Neuronal stem cell (in vitro differentiated cells): ENCODE results near the gene CDK17.

Source experiments
- DNase-seq: peaks from one replicate; pipeline ENCODE4 v3.0.0-alpha.2; 2013; ENCODE audit warnings: low spot score
- H2AFZ ChIP-seq: one replicate; pipeline ENCODE4 v1.6.1; 2013; ENCODE audit warnings: mild to moderate bottlenecking, low read length, inconsistent platforms
- H2AK5ac ChIP-seq: 2 replicates; pipeline ENCODE4 v1.6.1; 2013; ENCODE audit warnings: low read depth, mild to moderate bottlenecking, inconsistent platforms, low read length, moderate library complexity, mixed read lengths
- H2BK120ac ChIP-seq: 2 replicates; pipeline ENCODE4 v1.6.1; 2013; ENCODE audit warnings: low read depth, mild to moderate bottlenecking, inconsistent platforms, low read length, moderate library complexity, mixed read lengths
- H2BK12ac ChIP-seq: one replicate; pipeline ENCODE4 v1.6.1; 2013; ENCODE audit warnings: low read length, inconsistent platforms
- H2BK15ac ChIP-seq: 2 replicates; pipeline ENCODE4 v1.6.1; 2013; ENCODE audit warnings: mild to moderate bottlenecking, low read length, inconsistent platforms, mixed read lengths
- H2BK5ac ChIP-seq: one replicate; pipeline ENCODE4 v1.6.1; 2013; ENCODE audit warnings: inconsistent platforms, mild to moderate bottlenecking, low read length, moderate library complexity
- H3K14ac ChIP-seq: one replicate; pipeline ENCODE4 v1.6.1; 2013; ENCODE audit warnings: low read length, inconsistent platforms
- H3K18ac ChIP-seq: 2 replicates; pipeline ENCODE4 v1.6.1; 2013; ENCODE audit warnings: low read length, inconsistent platforms
- H3K23ac ChIP-seq: 2 replicates; pipeline ENCODE4 v1.6.1; 2013; ENCODE audit warnings: low read depth, mild to moderate bottlenecking, mixed read lengths, low read length, inconsistent platforms; ENCODE audit not compliant: poor library complexity
- H3K27ac ChIP-seq: replicated peaks from 3 replicates; pipeline ENCODE4 v1.5.1; 2013; ENCODE audit warnings: low read length, inconsistent platforms
- H3K27me3 ChIP-seq, 3 experiments: 2 replicates each; pipeline ENCODE4 v1.6.1; 2013; ENCODE audit warnings: low read length in 3 of 3, mild to moderate bottlenecking in 2 of 3, inconsistent platforms in 1 of 3, low read depth in 1 of 3, mixed read lengths in 1 of 3, moderate library complexity in 1 of 3; ENCODE audit not compliant: control insufficient read depth in 3 of 3, insufficient read depth in 3 of 3
- H3K36me3 ChIP-seq, 2 donors: replicated peaks in 1 of 2; 2 replicates each; pipeline ENCODE4 v1.6.1; 2013; ENCODE audit warnings: low read length in 2 of 2; ENCODE audit not compliant: control insufficient read depth in 2 of 2, insufficient read depth in 2 of 2
- H3K4ac ChIP-seq: 2 replicates; pipeline ENCODE4 v1.6.1; 2013; ENCODE audit warnings: inconsistent platforms, mild to moderate bottlenecking, low read length, moderate library complexity
- H3K4me1 ChIP-seq, 2 donors: 1 replicate in 1 of 2; 2 replicates in 1 of 2; pipeline ENCODE4 v1.6.1; 2013; ENCODE audit warnings: low read length in 2 of 2, low read depth in 1 of 2; ENCODE audit not compliant: control insufficient read depth in 2 of 2, insufficient read depth in 1 of 2
- H3K4me2 ChIP-seq: one replicate; pipeline ENCODE4 v1.6.1; 2013; ENCODE audit warnings: mild to moderate bottlenecking, low read length, inconsistent platforms; ENCODE audit not compliant: insufficient read depth, poor library complexity, severe bottlenecking
- H3K4me3 ChIP-seq, 2 donors: 2 replicates each; pipeline ENCODE4 v1.5.1; 2013; ENCODE audit warnings: low read length in 2 of 2, mild to moderate bottlenecking in 2 of 2, inconsistent platforms in 1 of 2, moderate library complexity in 1 of 2
- H3K79me1 ChIP-seq: one replicate; pipeline ENCODE4 v1.6.1; 2013; ENCODE audit warnings: low read depth, mild to moderate bottlenecking, inconsistent platforms, low read length, moderate library complexity
- H3K9ac ChIP-seq: one replicate; pipeline ENCODE4 v1.6.1; 2013; ENCODE audit warnings: mild to moderate bottlenecking, low read depth, low read length, inconsistent platforms; ENCODE audit not compliant: poor library complexity
- H3K9me3 ChIP-seq, 2 donors: replicated peaks in 1 of 2; 2 replicates each; pipeline versions ENCODE3 to v1.6.1; 2013; ENCODE audit warnings: low read length in 2 of 2, mild to moderate bottlenecking in 2 of 2, inconsistent platforms in 1 of 2, low read depth in 1 of 2, mixed read lengths in 1 of 2, moderate library complexity in 1 of 2; ENCODE audit not compliant: control insufficient read depth in 2 of 2, insufficient read depth in 1 of 2
- H4K8ac ChIP-seq: one replicate; pipeline ENCODE4 v1.6.1; 2013; ENCODE audit warnings: low read depth, mild to moderate bottlenecking, inconsistent platforms, low read length, moderate library complexity
- H4K91ac ChIP-seq: one replicate; pipeline ENCODE4 v1.6.1; 2013; ENCODE audit warnings: low read length, low read depth, mild to moderate bottlenecking, inconsistent platforms; ENCODE audit not compliant: poor library complexity
- WGBS, 2 donors: extraction: QIAGEN DNeasy Blood & Tissue Kit; methylation state at CpG; one replicate each; pipeline ENCODE4 v1.1.7; 2013; ENCODE audit warnings: missing lambda C conversion rate in 2 of 2, mixed read lengths in 1 of 2; ENCODE audit not compliant: insufficient read length in 2 of 2, insufficient replicate concordance in 1 of 2; ENCODE audit errors: extremely low coverage in 2 of 2; 5-methylcytosine and 5-hydroxymethylcytosine counted together

The CDK17 gene

DNA sequence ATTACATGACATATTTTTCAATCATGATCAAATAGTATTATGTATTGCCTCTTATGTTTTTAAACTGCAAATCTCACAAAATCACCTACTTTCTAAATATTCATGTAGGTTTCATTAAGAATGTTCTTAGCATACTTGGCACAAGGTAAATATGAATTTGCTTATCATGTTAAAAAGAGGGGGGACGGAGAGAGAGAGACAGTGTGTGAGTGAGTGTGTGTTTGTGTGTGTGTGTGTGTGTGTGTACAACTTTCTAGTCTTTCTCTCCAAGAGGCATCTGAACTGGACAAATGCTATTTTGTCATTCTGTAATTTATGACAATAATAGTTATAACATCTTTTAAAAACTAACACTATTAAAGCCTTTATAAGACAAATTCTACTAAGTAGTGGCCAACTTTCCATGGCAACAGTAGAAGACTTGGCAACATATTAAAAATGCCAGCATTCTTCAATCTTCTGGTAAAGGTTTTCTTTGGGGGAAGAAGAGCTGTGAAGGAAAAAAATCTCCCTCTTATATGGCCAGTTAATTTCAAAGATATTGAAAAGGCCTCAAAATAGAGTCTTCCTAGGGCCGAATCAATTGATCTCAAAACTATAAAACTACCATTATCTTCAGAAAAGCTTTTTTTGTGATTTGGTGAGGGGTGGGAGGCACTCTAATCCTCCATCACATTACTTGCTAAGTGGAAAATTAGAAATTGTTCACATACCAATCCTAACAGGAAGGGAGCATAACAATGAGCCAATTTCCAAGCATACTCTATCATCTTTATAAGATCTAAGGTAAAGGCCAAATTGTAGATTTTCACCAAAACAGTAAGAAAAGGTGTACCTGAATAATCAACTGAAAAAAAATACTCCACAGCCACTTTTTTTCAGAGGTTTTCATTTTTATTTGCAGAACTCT, 28.2 kb downstream of the CDK17 start:
- H2BK120ac ChIP-seq = no peak overlapping the region
- peaks cover 0 to 2% of the 10 kb centered on the region in 2 donors for H3K9me3 ChIP-seq
- no peak overlapping the region for H4K91ac ChIP-seq
- no peak overlapping the region for H4K8ac ChIP-seq
- no peaks in the 10 kb centered on the region for H3K79me1 ChIP-seq
- H3K4me3 ChIP-seq = no peak overlapping the region
- no peak overlapping the region for H3K14ac ChIP-seq
- no peak overlapping the region for H3K4me2 ChIP-seq
- H3K36me3 ChIP-seq = no peaks in the 10 kb centered on the region
- H3K23ac ChIP-seq = no peak overlapping the region
- H3K4ac ChIP-seq = no peak overlapping the region
- H2AK5ac ChIP-seq = no peak overlapping the region
- no peak overlapping the region for H2BK12ac ChIP-seq
- H3K18ac ChIP-seq = no peak overlapping the region
- H3K4me1 ChIP-seq = peaks cover 0 to 8% of the 10 kb centered on the region in 2 donors
- no peak overlapping the region for H2BK15ac ChIP-seq
- WGBS, 2 donors = no CpG with 5 or more reads among the region's 2 CpGs
- no peak overlapping the region for H3K9ac ChIP-seq
- DNase-seq = no peak
- H3K27me3 ChIP-seq = no peaks in the 10 kb centered on the region
- no peak overlapping the region for H3K27ac ChIP-seq
- H2BK5ac ChIP-seq = no peak overlapping the region
- no peak overlapping the region for H2AFZ ChIP-seq

DNA sequence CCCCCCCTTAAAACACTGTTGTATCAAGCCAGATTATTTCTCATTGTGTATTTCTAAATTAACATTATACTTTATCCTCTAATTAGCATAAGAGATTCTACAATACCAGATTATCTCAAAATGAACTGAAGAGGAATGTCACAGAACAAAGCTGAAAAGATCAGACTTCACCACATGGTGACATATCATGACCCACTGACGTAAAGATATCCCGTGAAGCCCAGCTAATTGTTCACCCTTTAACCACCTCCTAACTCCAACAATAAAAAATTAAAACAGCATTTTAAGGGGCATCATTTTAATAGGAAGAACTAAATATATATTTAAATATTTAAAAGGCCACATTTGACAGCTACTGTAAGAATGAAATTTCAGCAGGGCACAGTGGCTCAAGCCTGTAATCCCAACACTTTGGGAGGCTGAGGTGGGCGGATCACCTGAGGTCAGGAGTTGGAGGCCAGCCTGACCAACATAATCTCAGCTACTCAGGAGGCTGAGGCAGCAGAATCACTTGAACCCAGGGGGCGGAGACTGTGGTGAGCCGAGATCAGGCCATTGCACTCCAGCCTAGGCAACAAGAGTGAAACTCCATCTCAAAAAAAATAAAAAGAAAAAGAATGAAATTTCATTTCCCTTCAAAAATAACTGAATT, 29.0 kb downstream of the CDK17 start:
- no peak overlapping the region for H3K18ac ChIP-seq

DNA sequence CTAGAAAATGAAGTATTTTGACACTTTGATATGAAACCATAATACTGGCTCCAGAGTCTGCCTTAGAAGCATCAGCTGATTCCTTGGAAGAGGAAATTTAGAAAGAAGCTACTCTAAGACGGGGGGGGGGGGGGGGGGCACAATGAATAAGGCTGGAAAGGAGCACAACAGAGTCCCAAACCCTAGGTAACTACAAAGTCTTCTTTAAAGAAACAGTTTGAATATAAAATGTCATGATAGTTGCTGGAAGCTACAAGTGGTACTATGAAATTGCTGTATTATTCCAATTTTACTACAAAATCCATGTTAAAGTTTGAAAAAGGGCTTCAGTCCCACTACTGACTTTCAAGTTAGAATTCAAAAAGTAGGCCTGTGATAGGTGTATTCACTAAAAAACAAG, 31.6 kb downstream of the CDK17 start:
- H3K4ac ChIP-seq = no peak overlapping the region
- no peak overlapping the region for H3K4me2 ChIP-seq
- no peak overlapping the region for H3K9ac ChIP-seq
- no peaks in the 10 kb centered on the region for H3K27me3 ChIP-seq
- no peak overlapping the region for H2BK12ac ChIP-seq
- peaks cover 0 to 6% of the 10 kb centered on the region in 2 donors for H3K9me3 ChIP-seq
- H3K14ac ChIP-seq = no peak overlapping the region
- WGBS, 2 donors = no CpG with 5 or more reads among the region's 1 CpG
- H2BK5ac ChIP-seq = no peak overlapping the region
- no peak overlapping the region for H2BK15ac ChIP-seq
- no peak overlapping the region for H4K91ac ChIP-seq
- H2AK5ac ChIP-seq = no peak overlapping the region
- no peak overlapping the region for H2AFZ ChIP-seq
- H3K18ac ChIP-seq = no peak overlapping the region
- H2BK120ac ChIP-seq = no peak overlapping the region
- H3K27ac ChIP-seq = no peak overlapping the region
- peaks cover 0 to 8% of the 10 kb centered on the region in 2 donors for H3K4me1 ChIP-seq
- no peak overlapping the region for H4K8ac ChIP-seq
- no peaks in the 10 kb centered on the region for H3K79me1 ChIP-seq
- H3K4me3 ChIP-seq = no peak overlapping the region
- no peaks in the 10 kb centered on the region for H3K36me3 ChIP-seq
- no peak overlapping the region for H3K23ac ChIP-seq
- no peak for DNase-seq

More for the DNA sequence above, 29.0 kb downstream of the CDK17 start:
- Histone ChIP-seq H2BK12ac (no peak overlapping the region), H3K79me1 (no peaks in the 10 kb centered on the region), H3K4me1 (peaks cover 0 to 8% of the 10 kb centered on the region in 2 donors), H2BK15ac (no peak overlapping the region), H3K4ac (no peak overlapping the region), H3K4me2 (no peak overlapping the region), H3K27ac (no peak overlapping the region), H3K36me3 (no peaks in the 10 kb centered on the region), H4K91ac (no peak overlapping the region), H3K4me3 (no peak overlapping the region), H3K9me3 (peaks cover 0 to 2% of the 10 kb centered on the region in 2 donors), H2BK120ac (no peak overlapping the region), H2BK5ac (no peak overlapping the region), H4K8ac (no peak overlapping the region), H3K27me3 (no peaks in the 10 kb centered on the region), H3K9ac (no peak overlapping the region), H2AFZ (no peak overlapping the region), H3K14ac (no peak overlapping the region), H2AK5ac (no peak overlapping the region), H3K23ac (no peak overlapping the region)
- WGBS, 2 donors = no CpG with 5 or more reads among the region's 5 CpGs
- no peak for DNase-seq

DNA sequence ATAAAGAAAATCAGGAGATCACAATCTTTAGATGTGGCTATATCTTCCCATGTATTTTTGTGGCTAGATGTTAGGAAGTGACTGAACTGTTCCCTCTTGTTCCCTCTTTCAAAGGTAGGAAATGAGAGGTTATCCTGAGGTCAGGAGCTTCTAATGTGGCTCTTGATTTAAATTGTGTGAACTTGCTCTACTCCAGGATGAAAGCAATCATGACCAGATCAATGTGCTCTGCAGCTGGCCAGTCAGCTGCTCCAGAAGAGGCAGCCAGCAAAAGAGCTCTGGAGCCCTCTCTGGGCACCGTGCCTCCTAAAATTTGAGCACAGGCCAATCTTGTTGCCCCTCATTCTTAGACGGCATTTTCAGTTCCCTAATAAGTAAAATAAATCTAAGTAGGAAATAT, 32.0 kb downstream of the CDK17 start:
- Histone ChIP-seq H3K79me1 (no peaks in the 10 kb centered on the region), H3K14ac (no peak overlapping the region), H3K18ac (no peak overlapping the region), H3K27ac (no peak overlapping the region), H3K36me3 (no peaks in the 10 kb centered on the region), H2AK5ac (no peak overlapping the region), H4K91ac (no peak overlapping the region), H2BK120ac (no peak overlapping the region), H2BK15ac (no peak overlapping the region), H3K27me3 (no peaks in the 10 kb centered on the region), H3K4me3 (no peak overlapping the region), H3K23ac (no peak overlapping the region), H3K4me2 (no peak overlapping the region), H3K9me3 (peaks cover 0 to 6% of the 10 kb centered on the region in 2 donors), H2AFZ (no peak overlapping the region), H4K8ac (no peak overlapping the region), H3K4me1 (peaks cover 0 to 8% of the 10 kb centered on the region in 2 donors), H3K9ac (no peak overlapping the region), H2BK5ac (no peak overlapping the region), H2BK12ac (no peak overlapping the region), H3K4ac (no peak overlapping the region)
- no peak for DNase-seq
- no CpG with 5 or more reads among the region's 2 CpGs for WGBS, 2 donors
